DND-41 (cell line): ENCODE measurements around the gene FOXD1.

Source experiments
- ATAC-seq: fragments of 200-7000 bp; cut with Tn5 transposase; 3 replicates; pipeline ENCODE4 v1.9.1; 2021; ENCODE audit warnings: low read depth; ENCODE audit not compliant: insufficient read depth
- DNase-seq: peaks from one replicate; pipeline ENCODE4 v3.0.0-alpha.2; 2020
- H2AFZ ChIP-seq: 2 replicates; pipeline ENCODE4 v1.6.0; 2012; ENCODE audit warnings: low read depth, low read length
- H3K27ac ChIP-seq: 2 replicates; pipeline ENCODE4 v1.5.1; 2012; ENCODE audit warnings: low read length, inconsistent platforms
- H3K27me3 ChIP-seq: fragments of 200-600 bp; sonication (generic); 2 replicates; pipeline ENCODE4 v1.6.0; 2012; ENCODE audit warnings: low read length, mild to moderate bottlenecking, inconsistent platforms; ENCODE audit not compliant: insufficient read depth, poor library complexity
- H3K36me3 ChIP-seq: 2 replicates; pipeline ENCODE4 v1.5.1; 2012; ENCODE audit warnings: low read length, inconsistent platforms; ENCODE audit not compliant: insufficient read depth
- H3K4me1 ChIP-seq: 2 replicates; pipeline ENCODE4 v1.5.1; 2012; ENCODE audit warnings: mild to moderate bottlenecking, low read length; ENCODE audit not compliant: insufficient read depth
- H3K4me2 ChIP-seq: 2 replicates; pipeline ENCODE4 v1.6.0; 2012; ENCODE audit warnings: mild to moderate bottlenecking, moderate library complexity, low read length, inconsistent platforms; ENCODE audit not compliant: insufficient read depth
- H3K4me3 ChIP-seq, 2 experiments: fragments of 200-600 bp in 1 of 2; shearing (Covaris generic) in 1 of 2; 2 replicates each; pipeline ENCODE4 v1.5.1; 2012 to 2016; ENCODE audit warnings: inconsistent platforms in 2 of 2, low read length in 2 of 2, mild to moderate bottlenecking in 2 of 2, low read depth in 1 of 2, moderate library complexity in 1 of 2
- H3K79me2 ChIP-seq: 2 replicates; pipeline ENCODE4 v1.6.0; 2012; ENCODE audit warnings: low read length, inconsistent platforms; ENCODE audit not compliant: insufficient read depth
- H3K9ac ChIP-seq: 2 replicates; pipeline ENCODE4 v1.6.0; 2012; ENCODE audit warnings: low read depth, mild to moderate bottlenecking, inconsistent platforms, low read length, moderate library complexity
- H3K9me3 ChIP-seq: 2 replicates; pipeline ENCODE4 v1.5.1; 2012; ENCODE audit warnings: low read length, moderate library complexity, mild to moderate bottlenecking, inconsistent platforms; ENCODE audit not compliant: insufficient read depth, severe bottlenecking
- H4K20me1 ChIP-seq: 2 replicates; pipeline ENCODE4 v1.6.0; 2012; ENCODE audit warnings: low read length; ENCODE audit not compliant: insufficient read depth
- CTCF ChIP-seq: IDR thresholded peaks from 2 replicates; pipeline ENCODE4 v1.5.1; 2012; ENCODE audit warnings: borderline replicate concordance, low read length, moderate library complexity, mild to moderate bottlenecking; ENCODE audit not compliant: poor library complexity, severe bottlenecking; ENCODE audit errors: extremely low read depth
- EZH2 ChIP-seq: IDR thresholded peaks from 3 replicates; pipeline ENCODE4 v1.6.1; 2012; ENCODE audit warnings: borderline replicate concordance, low read depth, mild to moderate bottlenecking, moderate library complexity, low read length, inconsistent platforms; ENCODE audit not compliant: severe bottlenecking

FOXD1 gene

GRCh38 chr5:73445665-73446630 is 2.6 kb downstream of the FOXD1 start:
- Histone ChIP-seq H3K9ac (no peak overlapping the region), H3K79me2 (no peaks in the 10 kb centered on the region), H3K9me3 (no peaks in the 10 kb centered on the region), H4K20me1 (no peaks in the 10 kb centered on the region), H3K36me3 (no peaks in the 10 kb centered on the region), H3K4me3 (no peak overlapping the region), H2AFZ (no peak overlapping the region), H3K4me1 (no peaks in the 10 kb centered on the region), H3K27ac (no peak overlapping the region), H3K27me3 (peaks cover 10% of the 10 kb centered on the region), H3K4me2 (no peak overlapping the region)
- no peak for DNase-seq
- TF ChIP-seq CTCF (no peak), EZH2 (no peak)
- no peak for ATAC-seq

- no peaks in the 10 kb centered on the region for H3K4me1 ChIP-seq
- no peaks in the 10 kb centered on the region for H3K79me2 ChIP-seq
- TF ChIP-seq EZH2 (no peak), CTCF (no peak)
- H3K4me3 ChIP-seq = no peak overlapping the region
- DNase-seq (no peak), ATAC-seq (no peak)
- no peaks in the 10 kb centered on the region for H3K36me3 ChIP-seq
- H3K9ac ChIP-seq = no peak overlapping the region
- H3K4me2 ChIP-seq = no peak overlapping the region
- H3K27me3 ChIP-seq = peaks cover 15% of the 10 kb centered on the region
- no peaks in the 10 kb centered on the region for H3K9me3 ChIP-seq
- H4K20me1 ChIP-seq = no peaks in the 10 kb centered on the region
- H2AFZ ChIP-seq = no peak overlapping the region
- no peak overlapping the region for H3K27ac ChIP-seq
Observed at GRCh38 chr5:73444499-73445438, 3.8 kb downstream of the FOXD1 start.

- Histone ChIP-seq H4K20me1 (no peaks in the 10 kb centered on the region), H2AFZ (no peak overlapping the region), H3K4me1 (no peaks in the 10 kb centered on the region), H3K36me3 (no peaks in the 10 kb centered on the region), H3K4me2 (no peak overlapping the region), H3K9ac (no peak overlapping the region), H3K79me2 (no peaks in the 10 kb centered on the region), H3K27me3 (peaks cover 15% of the 10 kb centered on the region), H3K9me3 (no peaks in the 10 kb centered on the region), H3K4me3 (no peak overlapping the region), H3K27ac (no peak overlapping the region)
- ATAC-seq (no peak), DNase-seq (no peak)
- TF ChIP-seq CTCF (no peak), EZH2 (no peak)
Observed at GRCh38 chr5:73443829-73444498, 4.6 kb downstream of the FOXD1 start.
